Neural progenitor cell (in vitro differentiated cells): ENCODE measurements around the gene MAP4K1.

ENCODE experiments used
- CTCF ChIP-seq: fragments of 200-600 bp; sonication (generic); IDR thresholded peaks from 2 replicates; pipeline ENCODE4 v1.5.1; 2017; ENCODE audit warnings: antibody characterized with exemption, mild to moderate bottlenecking
- EZH2phosphoT487 ChIP-seq: fragments of 200-600 bp; sonication (generic); IDR thresholded peaks from 2 replicates; pipeline ENCODE4 v1.6.1; 2017; ENCODE audit warnings: antibody characterized with exemption

- no peak for TF ChIP-seq CTCF
- TF ChIP-seq EZH2phosphoT487, result no peak
Measured at GRCh38 chr19:38539751-38540150, 78.0 kb downstream of the MAP4K1 start.
